HL-60 (cell line): ENCODE data around the gene ZNF318.
"Not testable (repeated sequence)": the region's sequence is repeated elsewhere in the genome, so short reads cannot be mapped to it uniquely, and the experiment has no call there.

ENCODE experiments used
- DNase-seq, 2 experiments: peaks; one replicate each; pipeline ENCODE4 v3.0.0-alpha.2; 2010 to 2020; ENCODE audit warnings: low read depth in 1 of 2, low spot score in 1 of 2
- H3K27ac ChIP-seq: fragments of 250-450 bp; sonication (Bioruptor Pico); replicated peaks from 2 replicates; pipeline ENCODE4 v1.5.1; 2020; ENCODE audit warnings: mild to moderate bottlenecking, moderate library complexity
- H3K27me3 ChIP-seq: fragments of 250-450 bp; sonication (Bioruptor Pico); 2 replicates; pipeline ENCODE4 v1.5.1; 2021; ENCODE audit warnings: mild to moderate bottlenecking, moderate library complexity; ENCODE audit not compliant: insufficient read depth, poor library complexity, severe bottlenecking
- H3K4me3 ChIP-seq: replicated peaks from 2 replicates; pipeline ENCODE4 v1.5.1; 2011; ENCODE audit warnings: mild to moderate bottlenecking, control low read depth, low read length; ENCODE audit not compliant: insufficient read depth
- GABPA ChIP-seq: IDR thresholded peaks from 2 replicates; pipeline ENCODE4 v1.6.1; 2012; ENCODE audit warnings: low read depth
- POLR2AphosphoS5 ChIP-seq: IDR thresholded peaks from 2 replicates; pipeline ENCODE4 v1.6.1; 2012; ENCODE audit warnings: low read depth
- SPI1 ChIP-seq: IDR thresholded peaks from 2 replicates; pipeline ENCODE4 v1.6.1; 2012; ENCODE audit warnings: low read depth, mild to moderate bottlenecking, borderline replicate concordance
- TF ChIP-seq, protein P1 (sequence below): IDR thresholded peaks from 2 replicates; pipeline ENCODE4 v1.6.1; 2012; ENCODE audit warnings: low read depth; ENCODE audit not compliant: insufficient replicate concordance
- TF ChIP-seq, protein P2 (sequence below): IDR thresholded peaks from one replicate; pipeline ENCODE4 v1.5.1; 2011; ENCODE audit warnings: low read length, control low read depth, inconsistent platforms; ENCODE audit not compliant: insufficient read depth

The ZNF318 gene

DNA sequence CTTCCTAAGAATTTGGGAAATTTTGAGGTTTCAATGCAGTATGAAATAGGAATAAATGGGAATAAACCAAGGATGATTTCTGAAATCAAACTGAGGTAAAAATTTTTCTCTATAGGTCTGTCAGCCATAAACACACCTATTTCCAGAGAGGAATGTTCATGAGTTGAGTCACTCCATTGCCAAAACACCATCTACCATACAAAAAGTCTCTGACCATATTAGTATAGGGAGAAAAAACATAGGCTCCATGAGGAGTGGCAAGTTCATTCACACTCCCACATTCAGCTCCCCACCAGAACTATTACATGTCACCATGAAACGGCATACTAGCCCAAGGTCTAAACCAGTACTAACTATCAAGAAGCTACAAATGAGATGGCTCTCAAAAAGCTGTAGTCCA lies 9.6 kb downstream of the ZNF318 start:
- TF ChIP-seq, protein P1, sequence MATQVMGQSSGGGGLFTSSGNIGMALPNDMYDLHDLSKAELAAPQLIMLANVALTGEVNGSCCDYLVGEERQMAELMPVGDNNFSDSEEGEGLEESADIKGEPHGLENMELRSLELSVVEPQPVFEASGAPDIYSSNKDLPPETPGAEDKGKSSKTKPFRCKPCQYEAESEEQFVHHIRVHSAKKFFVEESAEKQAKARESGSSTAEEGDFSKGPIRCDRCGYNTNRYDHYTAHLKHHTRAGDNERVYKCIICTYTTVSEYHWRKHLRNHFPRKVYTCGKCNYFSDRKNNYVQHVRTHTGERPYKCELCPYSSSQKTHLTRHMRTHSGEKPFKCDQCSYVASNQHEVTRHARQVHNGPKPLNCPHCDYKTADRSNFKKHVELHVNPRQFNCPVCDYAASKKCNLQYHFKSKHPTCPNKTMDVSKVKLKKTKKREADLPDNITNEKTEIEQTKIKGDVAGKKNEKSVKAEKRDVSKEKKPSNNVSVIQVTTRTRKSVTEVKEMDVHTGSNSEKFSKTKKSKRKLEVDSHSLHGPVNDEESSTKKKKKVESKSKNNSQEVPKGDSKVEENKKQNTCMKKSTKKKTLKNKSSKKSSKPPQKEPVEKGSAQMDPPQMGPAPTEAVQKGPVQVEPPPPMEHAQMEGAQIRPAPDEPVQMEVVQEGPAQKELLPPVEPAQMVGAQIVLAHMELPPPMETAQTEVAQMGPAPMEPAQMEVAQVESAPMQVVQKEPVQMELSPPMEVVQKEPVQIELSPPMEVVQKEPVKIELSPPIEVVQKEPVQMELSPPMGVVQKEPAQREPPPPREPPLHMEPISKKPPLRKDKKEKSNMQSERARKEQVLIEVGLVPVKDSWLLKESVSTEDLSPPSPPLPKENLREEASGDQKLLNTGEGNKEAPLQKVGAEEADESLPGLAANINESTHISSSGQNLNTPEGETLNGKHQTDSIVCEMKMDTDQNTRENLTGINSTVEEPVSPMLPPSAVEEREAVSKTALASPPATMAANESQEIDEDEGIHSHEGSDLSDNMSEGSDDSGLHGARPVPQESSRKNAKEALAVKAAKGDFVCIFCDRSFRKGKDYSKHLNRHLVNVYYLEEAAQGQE = no peak
- TF ChIP-seq GABPA = no peak
- TF ChIP-seq SPI1 = no peak
- TF ChIP-seq, protein P2, sequence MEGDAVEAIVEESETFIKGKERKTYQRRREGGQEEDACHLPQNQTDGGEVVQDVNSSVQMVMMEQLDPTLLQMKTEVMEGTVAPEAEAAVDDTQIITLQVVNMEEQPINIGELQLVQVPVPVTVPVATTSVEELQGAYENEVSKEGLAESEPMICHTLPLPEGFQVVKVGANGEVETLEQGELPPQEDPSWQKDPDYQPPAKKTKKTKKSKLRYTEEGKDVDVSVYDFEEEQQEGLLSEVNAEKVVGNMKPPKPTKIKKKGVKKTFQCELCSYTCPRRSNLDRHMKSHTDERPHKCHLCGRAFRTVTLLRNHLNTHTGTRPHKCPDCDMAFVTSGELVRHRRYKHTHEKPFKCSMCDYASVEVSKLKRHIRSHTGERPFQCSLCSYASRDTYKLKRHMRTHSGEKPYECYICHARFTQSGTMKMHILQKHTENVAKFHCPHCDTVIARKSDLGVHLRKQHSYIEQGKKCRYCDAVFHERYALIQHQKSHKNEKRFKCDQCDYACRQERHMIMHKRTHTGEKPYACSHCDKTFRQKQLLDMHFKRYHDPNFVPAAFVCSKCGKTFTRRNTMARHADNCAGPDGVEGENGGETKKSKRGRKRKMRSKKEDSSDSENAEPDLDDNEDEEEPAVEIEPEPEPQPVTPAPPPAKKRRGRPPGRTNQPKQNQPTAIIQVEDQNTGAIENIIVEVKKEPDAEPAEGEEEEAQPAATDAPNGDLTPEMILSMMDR = no peak
- no peak for TF ChIP-seq POLR2AphosphoS5
- no peak for DNase-seq
- Histone ChIP-seq H3K4me3 (no peak overlapping the region), H3K27ac (no peak overlapping the region), H3K27me3 (no peaks in the 10 kb centered on the region)

DNA sequence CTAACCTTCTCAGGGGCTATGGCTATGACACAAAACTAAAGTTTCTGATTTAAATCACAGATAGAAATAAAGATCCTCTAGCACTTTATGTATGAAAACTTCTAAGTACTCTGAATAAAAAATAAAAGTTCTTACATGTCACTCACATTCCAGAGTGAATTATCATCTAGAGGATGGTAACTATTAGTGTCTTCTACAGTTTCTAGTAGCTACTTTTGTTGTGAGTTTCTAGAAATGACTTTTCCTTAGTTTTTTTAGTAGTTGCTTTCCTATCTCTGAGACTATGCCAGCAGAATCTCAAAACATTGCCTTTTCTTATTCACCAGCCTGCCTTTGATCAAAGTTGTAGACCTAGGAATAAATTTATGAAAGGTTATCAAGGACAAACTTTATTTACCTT lies 10.1 kb downstream of the ZNF318 start:
- no peak for DNase-seq
- Histone ChIP-seq H3K4me3 (no peak overlapping the region), H3K27me3 (no peaks in the 10 kb centered on the region), H3K27ac (no peak overlapping the region)
- no peak for TF ChIP-seq POLR2AphosphoS5

DNA sequence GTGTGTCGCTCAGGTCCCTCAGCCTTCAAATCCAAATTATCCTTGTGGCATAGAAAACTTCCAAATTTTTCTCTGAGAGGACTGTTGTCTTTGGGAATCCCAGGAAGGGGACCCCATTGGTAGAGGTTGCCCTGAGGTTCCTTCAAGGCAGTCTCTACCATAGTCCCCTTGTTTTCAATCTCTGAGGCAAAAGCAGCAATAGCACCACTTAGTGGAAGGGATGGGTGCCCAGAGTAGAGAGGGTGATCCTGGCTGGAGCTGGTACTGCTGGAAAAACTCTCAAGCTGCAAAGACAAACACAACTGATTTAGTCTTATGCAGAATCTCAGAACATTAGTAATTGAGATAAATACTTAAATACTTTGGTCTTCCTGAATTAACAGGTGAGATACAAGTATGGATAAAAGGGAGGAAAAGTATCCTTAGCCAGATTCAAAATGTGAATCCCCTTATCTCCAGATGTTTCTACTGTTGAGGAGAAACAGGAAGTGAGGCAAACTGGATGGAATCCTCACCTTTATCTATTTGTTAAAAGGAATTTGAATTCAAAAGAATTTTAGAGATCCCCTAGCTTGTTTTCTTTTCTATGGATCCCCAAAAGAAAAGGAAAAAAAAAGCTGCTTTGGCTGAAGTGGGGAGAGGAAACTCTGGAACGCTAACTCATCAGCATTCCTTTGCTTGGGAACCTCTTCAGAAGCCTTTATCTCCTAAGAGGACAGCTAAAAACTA lies 13.4 kb downstream of the ZNF318 start:
- TF ChIP-seq SPI1 = peak; percentile 46; the same call in 1 of the 2 replicates
- TF ChIP-seq, protein P2 = peak; percentile 6
- TF ChIP-seq, protein P1 = no peak
- H3K4me3 ChIP-seq = no peak overlapping the region
- H3K27ac ChIP-seq = no peak overlapping the region
- no peaks in the 10 kb centered on the region for H3K27me3 ChIP-seq
- peak in 1 of 2 experiments; percentile 12 for DNase-seq

DNA sequence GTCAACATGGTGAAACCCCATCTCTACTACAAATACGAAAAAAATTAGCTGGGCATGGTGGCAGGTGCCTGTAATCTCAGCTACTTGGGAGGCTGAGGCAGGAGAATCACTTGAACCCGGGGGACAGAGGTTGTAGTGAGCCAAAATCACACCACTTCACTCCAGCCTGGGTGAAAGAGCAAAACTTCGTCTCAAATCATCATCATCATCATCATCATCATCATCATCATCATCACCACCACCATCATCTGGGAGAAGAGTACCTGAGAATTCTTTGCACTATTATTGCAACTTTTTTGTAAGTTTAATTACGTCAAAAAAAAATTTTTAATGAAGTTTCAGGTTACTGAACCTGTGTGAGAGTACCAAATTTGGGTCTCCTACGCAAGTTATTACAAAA lies 17.5 kb downstream of the ZNF318 start:
- DNase-seq, H3K4me3 ChIP-seq, H3K27me3 ChIP-seq, H3K27ac ChIP-seq: not testable (repeated sequence)

DNA sequence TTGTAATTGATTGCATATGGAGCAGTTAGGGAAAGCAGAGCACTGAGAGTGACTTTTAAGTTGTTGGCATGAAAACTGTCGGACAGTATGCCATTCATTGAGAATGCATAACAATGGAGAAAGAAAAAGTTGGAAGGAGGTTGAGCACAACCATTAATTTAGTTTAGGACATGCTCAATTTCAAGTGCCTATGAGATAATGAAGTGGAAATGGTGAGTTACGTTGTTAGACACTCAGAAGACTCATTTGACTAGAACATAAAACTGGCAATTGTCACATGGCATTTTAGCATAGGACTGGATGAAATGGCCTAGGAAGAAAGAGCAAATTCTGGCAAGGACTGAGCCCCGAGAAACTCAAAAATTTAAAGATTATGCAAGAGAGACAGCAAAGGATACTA lies 22.0 kb downstream of the ZNF318 start:
- no peak overlapping the region for H3K27ac ChIP-seq
- TF ChIP-seq, protein P2 = no peak
- TF ChIP-seq, protein P1 = no peak
- TF ChIP-seq GABPA (no peak), POLR2AphosphoS5 (no peak), SPI1 (no peak)
- H3K4me3 ChIP-seq = no peak overlapping the region
- no peaks in the 10 kb centered on the region for H3K27me3 ChIP-seq
- no peak for DNase-seq
